Effector memory CD4-positive, alpha-beta T cell (primary cell): Measurements from ENCODE around the gene FRRS1.

ENCODE experiments used
- DNase-seq, 3 donors: peaks; one replicate each; pipeline ENCODE4 v3.0.0-alpha.2; 2020
- H3K27ac ChIP-seq: 2 replicates; pipeline ENCODE4 v1.7.0; 2013; ENCODE audit warnings: mild to moderate bottlenecking, low read length, moderate library complexity; ENCODE audit not compliant: insufficient read depth, poor library complexity, severe bottlenecking
- H3K27me3 ChIP-seq: replicated peaks from 2 replicates; pipeline ENCODE4 v1.7.0; 2013; ENCODE audit warnings: mild to moderate bottlenecking, low read length; ENCODE audit not compliant: insufficient read depth, control insufficient read depth, poor library complexity, severe bottlenecking
- H3K36me3 ChIP-seq: 2 replicates; pipeline ENCODE4 v1.7.0; 2013; ENCODE audit warnings: mild to moderate bottlenecking, low read length, moderate library complexity; ENCODE audit not compliant: control insufficient read depth, insufficient read depth
- H3K4me1 ChIP-seq: 2 replicates; pipeline ENCODE4 v1.7.0; 2013; ENCODE audit warnings: low read length, mild to moderate bottlenecking; ENCODE audit not compliant: control insufficient read depth, insufficient read depth, poor library complexity, severe bottlenecking
- H3K4me3 ChIP-seq: 2 replicates; pipeline ENCODE4 v1.7.0; 2013; ENCODE audit warnings: low read length, low read depth, mild to moderate bottlenecking; ENCODE audit not compliant: insufficient read depth, poor library complexity, severe bottlenecking
- H3K9me3 ChIP-seq: 2 replicates; pipeline ENCODE4 v1.7.0; 2013; ENCODE audit warnings: mild to moderate bottlenecking, low read length, moderate library complexity; ENCODE audit not compliant: control insufficient read depth

FRRS1 gene

GRCh38 chr1:99659755-99660210 lies 106.7 kb downstream of the FRRS1 start:
- Histone ChIP-seq H3K9me3 (no peaks in the 10 kb centered on the region), H3K27ac (no peak overlapping the region), H3K4me3 (no peak overlapping the region), H3K4me1 (no peaks in the 10 kb centered on the region), H3K36me3 (no peaks in the 10 kb centered on the region), H3K27me3 (peaks cover 3% of the 10 kb centered on the region)
- no peak for DNase-seq
